HG02571 (cell line): ENCODE results near the gene EPHA8.

ENCODE experiments used
- ATAC-seq: cut with Tn5 transposase; IDR thresholded peaks from one replicate; pipeline ENCODE4 v1.9.1; 2021; ENCODE audit warnings: mild to moderate bottlenecking, moderate library complexity; ENCODE audit not compliant: unreplicated experiment

EPHA8 gene

DNA sequence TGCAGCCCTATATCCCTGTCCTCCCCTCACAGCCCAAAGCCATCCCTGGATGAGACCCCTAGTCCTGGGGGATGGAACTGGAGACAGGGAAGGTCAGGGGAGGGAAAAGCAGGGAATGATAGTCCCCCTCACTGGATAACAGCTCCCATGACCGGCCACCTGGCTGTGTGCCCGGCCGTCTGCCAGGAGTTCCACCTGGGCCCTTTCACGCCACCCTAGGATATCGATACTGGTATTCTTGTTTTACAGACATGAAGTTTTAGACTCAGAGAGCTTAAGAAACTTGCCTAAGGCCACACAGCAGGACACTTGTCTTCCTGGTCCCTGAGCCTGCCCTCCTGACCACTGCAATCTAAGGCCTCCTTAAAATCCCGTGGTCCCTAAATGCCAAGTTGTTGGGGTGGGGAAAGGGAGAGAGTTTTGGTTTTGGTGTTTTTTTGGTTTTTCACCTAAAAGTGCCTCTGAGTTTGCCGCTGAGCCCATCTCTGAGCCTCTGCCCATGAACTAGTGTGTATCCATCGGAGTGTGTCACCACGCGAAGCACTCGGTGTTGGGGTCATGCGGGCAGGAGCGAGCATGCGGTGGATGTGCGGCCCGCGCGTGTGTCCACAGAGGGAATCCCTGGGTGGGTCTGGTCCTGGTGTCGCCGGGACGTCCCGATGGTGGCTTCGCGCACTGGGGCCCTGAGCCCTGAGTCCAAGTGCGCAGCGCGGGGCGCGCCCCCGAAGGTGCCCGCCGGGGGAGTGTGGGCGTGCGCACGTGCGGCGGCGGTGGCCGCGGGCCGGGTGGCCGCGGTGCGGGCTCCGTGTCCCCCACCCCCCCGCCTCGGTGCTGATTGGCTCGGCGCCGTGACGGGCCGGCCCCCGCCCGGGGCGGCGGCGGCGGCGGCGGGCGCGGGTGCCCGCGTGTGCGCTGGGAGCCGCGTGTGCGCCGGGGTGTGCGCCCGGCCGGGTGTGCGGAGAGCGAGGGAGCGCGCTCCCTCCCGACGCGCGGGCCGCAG is at the start of gene EPHA8:
Gene EPHA8 (plus strand): TSS at position 906 of the 1,000 bp plus-strand sequence. CDS start 147 bp downstream, outside the sequence.
- no peak for ATAC-seq

DNA sequence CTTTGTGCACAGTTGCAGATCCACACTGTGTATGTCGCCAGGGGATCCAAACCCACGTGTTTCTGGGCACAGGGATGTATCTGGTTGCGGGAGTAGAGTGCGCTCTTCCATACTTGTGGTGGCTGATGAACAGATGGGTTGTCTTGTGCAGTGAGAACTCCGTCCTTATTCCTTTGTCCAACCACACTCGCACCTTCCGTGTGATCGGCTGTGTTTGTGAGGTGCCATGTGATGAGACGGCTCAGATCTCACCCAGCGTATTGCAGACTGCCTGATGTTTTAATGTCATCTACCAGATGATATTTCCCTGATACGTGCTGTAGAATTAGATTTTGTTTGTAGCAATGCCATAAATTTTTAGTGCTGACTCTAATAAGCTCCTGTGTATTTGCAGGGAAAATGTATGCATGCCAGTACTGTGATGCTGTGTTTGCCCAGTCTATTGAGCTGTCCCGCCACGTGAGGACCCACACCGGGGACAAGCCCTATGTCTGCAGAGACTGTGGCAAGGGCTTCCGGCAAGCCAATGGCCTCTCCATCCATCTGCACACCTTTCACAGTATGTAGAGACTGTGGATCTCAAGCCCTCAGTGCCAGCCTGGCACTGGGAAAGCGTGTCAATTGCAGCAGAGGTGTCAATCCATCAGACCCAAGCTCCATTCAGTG is 46.2 kb upstream of the EPHA8 start:
- no peak for ATAC-seq

DNA sequence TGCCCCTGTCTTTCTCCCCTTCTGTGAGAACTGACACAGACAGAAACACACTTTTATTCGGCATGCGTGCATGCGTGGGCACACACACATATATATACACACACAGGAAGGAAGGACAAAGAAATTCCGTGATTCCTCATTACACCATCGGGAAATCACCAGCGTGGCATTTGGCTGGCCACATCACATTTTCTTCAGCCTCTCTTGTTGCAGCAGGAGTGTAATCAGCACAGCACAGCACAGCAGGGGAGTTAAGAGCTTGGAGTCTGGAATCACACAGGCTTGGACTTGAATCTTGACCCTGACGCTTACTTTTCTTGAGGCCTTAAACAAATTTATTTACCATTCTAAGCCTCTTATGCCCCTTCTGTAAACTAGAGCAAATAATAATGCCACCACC is 45.3 kb upstream of the EPHA8 start:
- ATAC-seq = no peak

DNA sequence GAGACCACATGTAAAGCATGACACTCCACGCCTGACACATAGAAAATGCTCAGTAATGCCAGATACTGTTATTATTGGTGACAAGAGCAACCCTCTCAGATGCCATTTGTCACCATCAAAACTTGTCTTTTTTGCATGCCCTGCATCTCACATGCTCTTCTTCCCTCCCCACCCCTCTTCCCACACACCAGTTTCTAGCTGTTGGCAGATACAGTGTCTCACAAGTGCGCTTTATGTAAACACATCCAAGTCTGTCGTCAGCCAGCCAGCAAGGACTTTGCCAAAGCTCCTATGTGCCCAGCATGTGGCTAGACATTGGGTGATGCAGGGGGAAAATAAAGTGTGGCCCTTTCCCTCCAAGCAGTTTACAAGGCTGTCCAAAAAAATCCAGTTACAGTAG is 44.9 kb upstream of the EPHA8 start:
- no peak for ATAC-seq

DNA sequence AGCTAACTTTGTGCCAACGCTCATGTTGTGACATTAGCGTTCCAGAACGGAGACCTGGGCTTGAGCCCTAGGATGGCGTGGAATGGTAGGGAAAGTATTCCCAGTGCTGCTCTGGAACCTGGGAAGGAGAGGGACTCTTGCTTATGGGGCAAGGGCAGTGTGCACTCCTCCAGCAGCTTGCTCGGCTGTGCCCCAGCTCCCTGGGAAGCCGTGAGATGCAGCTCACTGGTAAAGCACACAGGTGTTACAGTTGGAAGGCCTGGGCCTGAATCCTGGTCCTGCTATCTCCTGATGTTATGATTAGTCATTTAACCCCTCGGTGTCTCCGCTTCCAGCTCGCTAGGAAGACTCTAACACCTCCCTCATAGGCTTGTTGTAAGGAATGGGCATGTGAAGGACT is 42.4 kb upstream of the EPHA8 start:
- no peak for ATAC-seq

DNA sequence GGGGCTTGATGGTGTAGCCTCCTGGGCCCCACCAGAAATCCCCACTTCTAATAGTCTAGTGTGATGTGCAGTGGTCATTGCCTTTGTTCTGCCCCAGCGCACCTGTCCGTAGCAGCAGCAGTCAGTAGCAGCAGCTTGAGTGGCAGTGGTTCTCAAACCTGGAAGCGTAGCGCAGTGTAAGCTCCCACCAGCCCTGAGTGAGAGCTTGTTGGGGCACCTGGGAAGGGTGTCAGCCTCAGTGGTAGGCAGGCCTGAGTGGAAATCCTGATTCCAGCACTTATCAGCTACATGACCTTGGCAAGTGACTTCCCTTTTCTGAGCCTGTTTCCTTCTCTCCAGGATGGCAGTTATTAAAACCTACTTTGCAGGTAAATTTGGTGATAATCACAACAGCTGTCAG is 41.6 kb upstream of the EPHA8 start:
- ATAC-seq = no peak

DNA sequence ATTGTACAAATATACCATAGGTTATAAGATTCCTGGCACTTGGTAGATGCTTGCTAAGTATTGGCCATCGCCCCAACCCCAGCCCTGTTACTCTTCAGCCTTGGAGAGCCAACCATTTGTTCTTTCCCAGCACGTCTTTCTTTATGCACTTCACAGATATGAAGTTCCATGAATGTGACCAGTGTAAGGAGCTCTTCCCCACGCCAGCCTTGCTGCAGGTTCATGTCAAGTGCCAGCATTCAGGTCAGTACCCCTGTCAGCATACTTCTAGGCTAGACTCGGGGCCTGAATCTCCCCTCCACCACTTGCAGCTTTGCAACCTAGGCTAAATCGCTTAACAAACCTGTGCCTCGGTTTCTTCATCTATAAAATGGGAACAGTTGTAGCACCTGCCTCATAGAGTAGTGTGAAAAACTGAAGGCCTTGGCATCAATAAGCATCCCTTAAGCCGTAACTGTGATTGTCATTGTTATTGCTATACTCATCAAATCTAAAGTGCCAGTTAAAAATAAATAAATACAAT is 41.0 kb upstream of the EPHA8 start:
- ATAC-seq = no peak

DNA sequence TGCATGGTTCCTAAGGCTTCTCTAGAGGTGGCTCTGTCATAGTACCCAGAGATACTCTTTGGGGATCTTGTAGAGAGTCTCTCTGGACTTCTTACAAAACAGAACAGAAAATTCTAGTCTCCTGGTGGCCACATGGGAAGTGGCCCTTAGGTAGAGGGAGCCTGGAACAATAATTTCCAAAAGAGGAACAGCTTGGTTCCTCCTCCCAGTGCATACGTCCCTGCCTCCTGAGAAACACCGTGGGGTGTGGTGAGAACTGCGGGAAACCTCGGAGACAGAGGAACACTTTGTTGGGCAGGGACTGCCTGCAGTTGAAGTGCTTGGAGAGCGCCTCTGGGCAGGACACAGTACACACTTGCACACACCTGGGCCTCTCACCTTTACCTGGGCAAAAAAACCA is 38.8 kb upstream of the EPHA8 start:
- ATAC-seq = no peak

DNA sequence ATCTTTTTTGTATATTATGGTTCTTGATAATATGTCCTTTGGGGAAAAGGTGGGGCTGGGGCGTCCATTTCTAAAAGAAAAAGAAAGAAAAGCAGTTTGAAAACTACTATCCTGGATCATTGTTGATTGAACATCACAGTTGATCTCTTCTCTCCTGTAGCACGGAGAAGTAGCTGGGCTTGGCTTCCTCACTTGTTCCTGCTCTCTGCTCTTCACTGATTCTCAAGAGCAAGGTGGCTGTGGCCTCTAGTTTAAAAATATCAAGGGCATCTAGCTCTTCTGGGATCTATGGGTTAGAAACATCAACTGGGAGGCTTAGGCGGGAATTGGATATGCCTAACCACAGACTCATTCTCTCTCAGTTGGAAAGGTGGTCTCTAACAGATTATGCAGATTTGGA is 38.1 kb upstream of the EPHA8 start:
- no peak for ATAC-seq

DNA sequence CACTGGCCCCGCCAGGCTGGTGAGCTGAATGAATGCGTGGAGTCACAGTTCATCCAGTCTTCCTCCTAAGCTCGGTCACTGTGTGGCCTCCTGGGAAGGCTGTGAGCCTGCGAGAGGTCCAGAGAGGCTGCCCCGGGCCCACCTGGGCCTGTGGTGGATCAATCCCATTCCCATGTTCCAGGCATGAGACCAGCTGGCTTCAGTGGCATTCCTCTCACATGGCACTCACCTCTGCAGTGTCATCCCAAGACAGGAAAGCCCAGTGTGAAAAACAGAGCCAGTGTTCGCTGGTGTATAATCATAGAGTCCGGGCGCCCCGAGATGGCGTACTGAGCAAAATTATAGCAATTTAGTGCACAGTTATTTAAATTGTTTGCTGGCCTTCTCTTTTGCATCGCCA is 37.6 kb upstream of the EPHA8 start:
- ATAC-seq = no peak

DNA sequence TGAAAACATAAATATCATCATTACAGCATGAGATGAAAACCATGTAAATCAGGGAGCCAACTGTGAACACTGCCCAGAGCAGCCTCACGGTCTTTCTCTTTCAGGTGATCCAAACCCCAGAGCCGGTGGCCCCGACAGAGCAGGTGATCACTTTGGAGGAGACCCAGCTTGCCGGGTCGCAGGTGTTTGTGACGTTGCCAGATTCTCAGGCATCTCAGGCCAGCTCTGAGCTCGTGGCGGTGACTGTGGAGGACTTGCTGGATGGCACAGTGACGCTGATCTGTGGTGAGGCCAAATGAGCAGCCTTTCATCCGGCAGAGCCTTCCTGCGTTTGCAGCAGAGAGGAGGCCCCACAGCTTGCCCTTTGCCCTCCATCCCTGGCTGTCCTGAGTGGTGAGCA is 37.2 kb upstream of the EPHA8 start:
- no peak for ATAC-seq

DNA sequence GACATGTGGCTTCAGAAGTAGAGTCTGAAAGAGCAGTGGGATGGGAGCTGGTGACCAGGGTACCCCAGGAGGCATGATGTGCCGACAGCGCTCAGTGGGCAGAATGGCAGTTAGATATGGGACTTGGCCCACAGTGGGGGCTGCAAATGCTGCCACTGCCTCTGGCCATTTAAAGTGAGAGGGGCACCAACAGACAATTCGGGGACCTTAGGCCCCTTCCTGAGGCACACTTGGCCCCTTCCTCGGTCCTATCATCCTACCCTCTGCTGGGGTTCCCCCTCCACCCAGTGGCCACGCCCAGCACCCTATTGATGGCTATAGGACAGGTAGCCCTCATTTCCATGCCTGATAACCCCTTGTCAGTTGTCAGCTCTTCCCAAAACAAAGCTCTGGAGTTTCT is 36.6 kb upstream of the EPHA8 start:
- no peak for ATAC-seq

DNA sequence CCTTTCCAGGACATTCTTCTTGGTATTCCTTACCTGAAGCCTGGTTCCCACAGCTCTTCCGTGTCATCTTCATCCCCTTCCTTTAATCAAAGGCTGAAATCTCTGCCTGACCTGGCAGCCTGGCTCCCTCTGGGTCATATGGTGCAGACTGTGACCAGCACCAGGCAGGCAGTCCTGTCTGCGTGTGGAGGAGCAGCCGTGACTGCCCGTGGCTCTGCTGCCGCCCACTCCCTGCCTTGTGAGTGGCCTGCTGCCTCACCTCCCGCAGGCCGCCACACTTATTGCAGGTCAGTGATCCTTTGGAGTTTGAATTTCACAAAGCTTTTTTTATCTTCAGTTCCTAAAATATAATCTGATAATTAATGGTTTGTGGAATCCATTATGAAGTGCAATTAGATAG is 36.2 kb upstream of the EPHA8 start:
- no peak for ATAC-seq

DNA sequence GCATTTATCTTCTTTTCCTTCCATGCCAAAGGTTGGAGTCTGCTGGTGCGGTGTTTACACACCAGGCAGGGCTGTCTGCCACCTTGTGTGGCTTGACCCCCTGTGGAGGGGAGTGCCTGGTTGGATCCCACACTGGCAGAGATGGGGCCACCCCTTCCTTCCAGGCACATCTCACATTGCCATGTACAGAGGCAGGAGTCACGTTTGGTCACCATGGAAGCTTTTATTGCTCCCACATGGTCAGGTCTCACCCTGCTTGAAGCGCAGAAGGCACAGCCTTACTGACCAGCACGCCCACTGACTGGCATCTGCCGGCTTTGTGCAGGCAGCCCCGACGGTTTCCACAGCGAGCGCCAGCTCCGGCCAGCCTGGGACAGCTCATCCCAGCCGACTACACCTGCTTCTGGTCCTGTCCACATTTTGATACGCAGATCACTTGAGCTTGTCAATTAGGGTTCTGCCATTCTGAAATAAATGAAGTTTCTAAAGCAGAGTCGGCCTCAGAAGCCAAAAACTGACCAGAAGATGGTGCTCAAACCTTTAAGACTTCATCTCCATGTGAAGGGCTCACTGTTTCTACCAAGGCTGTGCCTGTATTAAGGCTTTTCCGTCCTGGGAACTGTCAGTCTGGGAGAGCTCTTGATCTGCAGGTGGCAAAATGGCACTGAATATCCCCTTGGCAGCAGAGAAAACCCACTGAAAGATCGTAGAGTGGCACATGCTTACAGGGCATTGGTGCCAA is 35.6 kb upstream of the EPHA8 start:
- no peak for ATAC-seq

DNA sequence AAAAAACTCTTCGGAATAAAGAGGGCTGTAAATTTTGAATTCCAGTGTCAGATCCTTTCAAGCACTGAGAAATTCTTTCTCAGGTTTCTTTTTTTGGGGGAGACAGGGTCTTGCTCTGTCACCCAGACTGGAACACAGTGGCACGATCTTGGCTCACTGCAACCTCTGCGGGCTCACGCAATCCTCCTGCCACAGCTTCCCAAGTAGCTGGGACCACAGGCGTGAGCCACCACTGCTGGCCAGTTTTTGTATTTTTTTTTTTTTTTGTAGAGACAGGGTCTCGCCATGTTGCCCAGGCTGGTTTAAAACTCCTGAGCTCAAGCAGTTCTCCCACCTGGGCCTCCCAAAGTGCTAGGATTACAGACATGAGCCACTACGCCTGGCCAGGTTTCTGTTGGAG is 34.8 kb upstream of the EPHA8 start:
- no peak for ATAC-seq

DNA sequence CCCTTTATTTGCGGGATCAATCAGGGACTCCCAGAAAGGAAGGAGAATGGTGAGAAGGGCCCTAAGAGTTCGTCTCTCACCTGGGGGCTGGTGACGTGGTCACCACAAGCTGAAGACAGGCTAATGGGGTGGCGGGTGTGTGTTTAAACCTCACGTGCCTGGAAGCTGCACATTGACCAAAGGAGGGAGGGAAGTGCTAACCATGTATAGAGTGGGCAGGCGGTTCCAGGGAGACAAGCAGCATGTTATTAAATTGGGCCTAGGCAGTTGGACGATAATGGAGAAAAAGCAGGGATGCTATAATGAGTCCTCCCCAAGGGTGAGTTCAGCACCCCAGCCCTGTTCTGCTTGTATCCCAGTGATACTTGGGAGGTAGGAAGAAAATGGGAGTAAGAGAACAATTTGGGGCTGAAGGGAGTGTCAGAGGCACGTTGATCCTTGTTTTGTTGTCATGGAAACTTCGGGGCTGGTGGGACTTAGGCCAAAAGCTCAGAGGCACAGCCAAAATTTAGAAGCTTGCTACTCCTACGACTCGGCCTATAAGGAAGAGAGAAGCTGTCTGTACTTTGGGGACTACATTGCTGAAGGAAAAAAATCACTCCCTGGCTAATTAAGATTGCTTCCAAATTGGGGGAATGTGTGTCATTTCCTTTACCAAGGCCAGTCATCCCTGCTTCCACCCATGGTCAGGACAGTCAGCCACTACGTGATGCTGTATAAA is 33.2 kb upstream of the EPHA8 start:
- ATAC-seq = no peak

DNA sequence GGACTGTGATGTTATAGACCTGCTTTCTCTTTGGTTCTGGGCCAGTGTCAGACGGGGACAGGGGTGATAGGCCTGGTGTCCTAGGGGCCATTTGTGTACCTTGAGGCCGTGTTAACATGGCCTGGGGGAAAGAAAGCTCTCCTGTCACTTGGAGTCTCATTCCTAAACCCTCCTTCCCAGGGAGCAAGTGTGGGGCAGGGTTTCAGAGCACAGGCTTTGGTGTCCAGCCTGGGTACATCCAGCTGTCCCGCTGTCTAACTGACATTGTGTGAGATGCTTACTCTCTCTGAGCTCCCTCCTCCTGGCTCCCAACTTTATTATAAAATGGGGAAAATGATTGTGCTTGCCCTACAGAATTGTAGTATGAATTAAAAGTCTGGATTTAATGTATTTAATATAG is 32.6 kb upstream of the EPHA8 start:
- no peak for ATAC-seq

DNA sequence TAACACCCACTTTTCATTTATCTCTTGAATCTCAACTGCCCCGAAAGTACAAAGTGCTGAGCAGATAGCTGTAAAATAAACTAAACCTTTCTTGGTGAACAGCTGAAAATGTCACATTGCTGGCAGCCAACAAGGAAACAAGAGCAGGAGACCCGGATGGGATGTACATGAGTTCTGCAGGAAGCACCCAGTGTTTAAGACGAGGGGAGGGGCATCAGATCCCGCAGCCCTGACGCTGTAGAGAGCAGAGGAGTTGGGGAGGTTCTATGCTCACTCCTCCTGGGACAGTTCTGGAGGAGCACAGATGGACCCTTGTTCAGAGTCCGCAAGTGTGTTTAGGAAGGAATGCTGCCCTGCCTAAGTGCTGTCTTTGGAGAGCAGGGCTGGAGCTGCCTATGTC is 32.0 kb upstream of the EPHA8 start:
- ATAC-seq = no peak

DNA sequence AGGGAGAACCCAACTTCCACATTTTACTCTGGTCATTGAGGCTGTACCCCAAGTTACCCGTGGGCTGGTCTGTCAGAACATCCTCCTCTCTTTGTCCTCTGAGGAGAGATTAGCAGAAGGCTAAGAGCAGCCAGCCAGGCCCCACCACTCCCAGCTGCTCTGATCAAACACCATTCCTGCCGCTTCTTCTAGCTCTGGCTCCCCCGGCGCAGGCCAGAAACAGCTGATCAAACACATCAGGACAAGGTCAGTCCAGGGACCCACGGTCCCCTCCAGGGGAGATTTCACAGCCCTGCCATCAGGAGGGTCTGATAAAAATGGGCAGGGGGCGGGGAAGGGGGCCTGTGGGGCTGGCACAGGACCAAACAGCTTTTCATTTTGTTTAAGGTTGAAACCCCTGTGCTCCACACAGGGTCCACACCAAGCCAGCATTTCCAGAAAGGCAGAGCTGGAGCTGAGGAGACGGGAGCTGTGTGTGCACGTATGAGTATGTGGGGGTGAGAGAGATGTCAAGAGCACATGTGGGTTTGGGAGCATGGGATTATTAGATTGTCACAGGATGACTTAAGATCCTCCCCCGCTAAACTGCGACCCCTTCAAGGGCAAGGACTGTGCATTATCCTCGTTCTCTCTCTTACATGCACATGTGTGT is 29.9 kb upstream of the EPHA8 start:
- ATAC-seq = no peak

DNA sequence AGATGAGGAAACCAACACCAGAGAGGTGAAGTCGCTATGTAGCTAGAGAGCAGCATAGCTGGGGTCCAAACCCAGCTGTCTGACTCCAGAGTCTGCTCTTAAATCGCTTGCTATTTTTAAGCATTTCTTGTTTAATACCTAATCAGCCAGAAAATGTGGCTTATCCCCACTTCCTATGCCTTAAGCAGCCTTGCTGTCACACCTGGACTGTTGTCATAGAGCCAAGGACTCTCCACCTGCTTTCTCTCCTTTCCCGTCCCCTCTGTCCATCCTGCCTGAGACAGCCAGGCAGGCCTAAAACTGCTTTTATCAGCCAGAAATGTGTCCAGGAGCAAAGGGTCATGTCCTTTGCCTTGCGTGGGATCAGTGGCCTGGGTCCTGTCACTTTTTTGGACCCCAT is 28.3 kb upstream of the EPHA8 start:
- ATAC-seq = no peak
